CD4-positive, alpha-beta T cell treated with Interleukin-15 for 1 hour (primary cell): ENCODE measurements around the gene DNER.
"Not testable (repeated sequence)": the region's sequence is repeated elsewhere in the genome, so short reads cannot be mapped to it uniquely, and the experiment has no call there.

ENCODE experiments used
- DNase-seq: peaks from one replicate; pipeline ENCODE4 v3.0.0-alpha.2; 2020

Gene DNER

DNA sequence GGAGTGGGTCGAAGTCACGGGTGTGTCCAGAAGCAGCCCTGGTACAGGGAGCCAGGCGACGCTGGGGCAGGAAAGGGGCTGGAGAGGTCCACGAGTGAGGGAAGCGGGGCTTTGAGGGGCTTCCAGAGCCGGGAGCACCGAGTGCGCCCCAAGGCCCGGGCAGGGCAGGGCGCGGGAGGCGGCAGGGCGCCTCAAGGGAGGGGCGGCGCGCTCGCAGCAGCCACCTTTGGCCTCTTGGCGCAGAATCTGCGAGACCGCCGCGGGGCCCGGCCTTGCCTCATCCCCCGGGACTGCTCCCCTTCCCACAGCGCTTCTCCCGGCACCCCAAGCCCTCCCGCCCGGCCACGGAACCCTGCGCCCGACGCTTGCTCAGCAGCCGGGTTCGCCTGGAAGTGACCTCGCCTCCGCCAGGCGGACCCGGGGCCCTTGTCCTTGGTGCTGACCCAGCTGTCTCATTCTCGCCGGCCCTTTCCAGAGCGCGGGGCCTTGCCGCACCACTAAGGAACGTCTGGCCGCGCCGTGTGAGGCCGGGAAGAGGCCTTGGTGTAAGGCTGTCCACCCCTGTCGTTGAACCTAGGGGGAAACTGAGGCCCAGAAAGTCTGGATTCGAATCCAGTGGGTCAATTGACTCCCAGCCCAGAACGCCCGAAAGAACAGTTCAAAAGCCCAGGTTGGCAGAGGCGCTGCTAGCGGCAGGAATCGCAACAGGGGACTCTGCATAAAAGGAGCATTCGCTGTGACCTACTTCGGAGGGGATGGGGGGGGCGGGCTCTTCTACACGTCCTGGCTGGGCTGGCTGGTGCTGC lies 584 bp upstream of the DNER start:
- no peak for DNase-seq

GRCh38 chr2:229713371-229714079 lies 830 bp downstream of the DNER start:
- no peak for DNase-seq

GRCh38 chr2:229712136-229712535 lies 2.2 kb downstream of the DNER start:
- DNase-seq: no peak

DNA sequence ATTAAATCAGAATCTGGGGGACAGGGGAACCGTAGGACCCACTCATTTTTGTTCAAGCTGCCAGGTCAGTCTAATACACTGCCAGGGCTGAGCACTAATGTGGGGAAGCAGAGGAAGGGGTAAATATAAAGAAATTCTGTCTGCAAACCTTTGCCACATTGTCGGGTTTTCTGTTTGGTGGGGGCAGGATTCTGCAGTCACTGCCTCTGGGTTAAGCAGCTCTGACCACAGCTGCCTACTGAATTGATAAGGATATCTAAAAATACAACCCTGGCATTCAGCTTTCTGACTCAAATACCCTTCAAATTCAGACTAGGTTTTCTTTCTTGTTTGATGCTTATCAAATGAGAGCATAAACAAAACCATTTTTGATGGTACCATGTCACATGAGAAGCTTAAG lies 6.0 kb downstream of the DNER start:
- DNase-seq: no peak

GRCh38 chr2:229703909-229704630 lies 10.3 kb downstream of the DNER start:
- DNase-seq: no peak

DNA sequence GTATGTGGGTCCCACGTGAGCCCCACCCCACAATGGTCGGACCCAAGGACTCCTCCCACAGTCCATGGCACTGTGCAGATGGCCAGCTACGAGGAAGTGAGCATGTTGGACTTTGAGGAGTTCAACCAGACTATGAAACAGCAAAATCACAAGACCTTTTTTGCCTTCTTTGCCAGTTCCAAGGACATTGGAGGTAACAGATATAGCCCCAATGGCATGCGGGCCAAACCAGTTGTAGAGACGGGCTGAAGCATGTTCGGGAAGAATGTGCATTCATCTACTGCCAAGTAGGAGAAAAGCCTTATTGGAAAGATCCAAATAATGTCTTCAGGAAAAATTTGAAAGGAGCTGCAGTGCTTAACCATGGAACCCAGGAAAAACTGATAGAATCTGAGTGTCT lies 12.6 kb downstream of the DNER start:
- no peak for DNase-seq

GRCh38 chr2:229701062-229701461 lies 13.3 kb downstream of the DNER start:
- DNase-seq: no peak

DNA sequence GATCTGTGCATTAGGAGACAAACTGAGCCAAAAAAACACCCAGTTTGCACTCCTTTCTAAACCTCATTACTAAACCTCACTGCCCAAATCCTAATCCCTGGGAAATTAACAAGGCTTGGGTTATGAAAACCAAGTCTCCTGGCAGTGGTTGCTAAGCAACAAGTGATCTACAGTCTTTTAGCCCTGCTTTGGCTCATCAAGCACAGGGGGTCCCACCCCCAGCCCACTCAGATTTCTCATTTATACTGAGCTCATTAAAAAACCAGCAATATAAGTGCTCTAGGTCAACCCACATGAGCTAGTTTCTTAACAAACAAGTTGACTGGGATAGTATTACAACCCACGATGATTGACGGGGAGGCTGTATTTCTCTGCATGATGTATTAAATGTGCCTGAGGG lies 18.4 kb downstream of the DNER start:
- DNase-seq: no peak

DNA sequence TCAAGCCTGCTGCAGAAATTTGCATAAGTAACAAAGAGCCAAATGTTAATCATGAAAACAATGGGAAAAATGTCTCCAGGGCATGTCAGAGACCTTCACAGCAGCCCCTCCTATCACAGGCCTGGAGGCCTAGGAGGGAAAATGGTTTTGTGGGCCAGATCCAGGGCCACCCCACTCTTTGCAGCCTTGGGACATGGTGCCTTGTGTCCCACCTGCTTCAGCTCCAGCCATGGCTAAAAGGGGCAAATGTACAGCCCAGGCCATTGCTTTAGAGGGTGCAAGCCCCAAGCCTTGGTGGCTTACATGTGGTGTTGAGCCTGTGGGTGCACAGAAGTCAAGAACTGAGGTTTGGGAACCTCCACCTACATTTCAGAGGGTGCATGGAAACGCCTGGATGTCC lies 20.5 kb downstream of the DNER start:
- DNase-seq: not testable (repeated sequence)

DNA sequence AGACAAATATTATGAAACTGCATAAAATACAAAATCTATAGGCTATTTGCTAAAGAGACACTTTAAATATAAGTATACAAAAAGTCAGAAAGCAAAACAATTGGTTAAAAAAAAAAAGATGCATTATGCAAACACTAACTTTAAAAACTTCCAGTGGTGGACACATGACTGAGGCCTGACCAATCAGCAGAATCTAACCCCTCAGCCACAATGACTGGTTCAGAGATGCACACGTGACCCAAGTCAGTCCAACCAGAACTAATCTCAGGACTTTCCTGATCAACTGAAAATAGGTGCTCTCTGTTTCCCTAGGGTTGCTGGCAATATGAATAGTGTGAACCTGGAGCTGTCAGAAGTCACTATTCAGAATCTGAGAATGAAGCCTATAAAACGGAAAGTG lies 22.7 kb downstream of the DNER start:
- no peak for DNase-seq

GRCh38 chr2:229689307-229689839 lies 25.0 kb downstream of the DNER start:
- no peak for DNase-seq

DNA sequence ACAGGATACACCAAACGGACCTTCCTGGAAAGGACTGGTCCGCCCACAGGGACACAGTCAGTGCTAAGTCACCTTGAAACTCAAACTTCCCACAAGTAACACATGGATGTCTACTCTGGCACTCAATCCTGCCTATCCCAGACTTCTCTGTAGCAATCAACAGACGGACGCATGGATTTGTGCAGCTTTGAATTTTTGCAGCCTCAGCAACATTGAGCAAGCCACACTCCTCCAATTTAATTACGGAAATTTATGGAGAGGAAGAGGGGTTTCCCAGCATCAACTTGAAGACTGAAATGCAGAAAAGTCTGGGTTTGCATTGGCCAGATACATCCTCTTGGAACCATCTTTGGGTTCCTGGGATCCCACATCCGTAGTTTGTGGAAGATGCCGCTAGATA lies 26.2 kb downstream of the DNER start:
- DNase-seq: no peak

DNA sequence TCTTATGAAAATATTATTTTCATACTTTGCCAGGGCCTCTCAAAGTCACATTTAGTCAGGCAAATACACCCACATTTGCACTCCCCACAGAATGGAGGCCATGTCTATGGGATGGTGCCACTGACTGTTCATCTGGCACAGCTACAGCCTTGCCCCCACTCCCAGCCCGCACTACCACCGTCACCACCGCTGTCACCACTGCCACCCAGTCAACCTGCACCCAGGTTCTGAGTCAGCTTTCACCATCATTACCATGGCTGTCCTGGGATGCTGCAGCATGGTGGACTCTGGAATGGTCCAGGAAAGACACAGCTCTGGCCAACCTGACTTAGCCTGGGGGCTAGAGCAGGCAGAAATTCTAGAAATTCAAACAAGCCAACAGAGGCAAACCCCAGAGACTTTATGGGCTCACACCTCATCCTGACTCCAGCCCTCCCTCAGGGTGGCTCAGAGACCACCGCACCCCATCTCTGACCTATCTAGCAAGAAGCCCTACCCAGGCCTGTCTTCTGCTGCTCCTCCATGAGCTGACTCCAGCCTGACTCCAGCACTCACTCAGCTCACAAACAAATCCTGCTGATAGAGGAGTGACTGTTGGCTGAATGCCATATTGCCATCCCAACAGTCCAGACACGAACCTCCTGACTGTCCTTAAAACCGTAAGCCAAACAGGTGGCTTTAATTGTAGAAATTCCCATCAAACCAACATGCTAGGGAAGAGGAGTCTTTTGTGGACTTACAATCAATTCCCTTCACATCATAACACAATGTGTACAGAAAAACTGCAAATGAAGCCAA lies 28.0 kb downstream of the DNER start:
- no peak for DNase-seq

GRCh38 chr2:229684942-229685562 lies 29.3 kb downstream of the DNER start:
- DNase-seq: no peak

DNA sequence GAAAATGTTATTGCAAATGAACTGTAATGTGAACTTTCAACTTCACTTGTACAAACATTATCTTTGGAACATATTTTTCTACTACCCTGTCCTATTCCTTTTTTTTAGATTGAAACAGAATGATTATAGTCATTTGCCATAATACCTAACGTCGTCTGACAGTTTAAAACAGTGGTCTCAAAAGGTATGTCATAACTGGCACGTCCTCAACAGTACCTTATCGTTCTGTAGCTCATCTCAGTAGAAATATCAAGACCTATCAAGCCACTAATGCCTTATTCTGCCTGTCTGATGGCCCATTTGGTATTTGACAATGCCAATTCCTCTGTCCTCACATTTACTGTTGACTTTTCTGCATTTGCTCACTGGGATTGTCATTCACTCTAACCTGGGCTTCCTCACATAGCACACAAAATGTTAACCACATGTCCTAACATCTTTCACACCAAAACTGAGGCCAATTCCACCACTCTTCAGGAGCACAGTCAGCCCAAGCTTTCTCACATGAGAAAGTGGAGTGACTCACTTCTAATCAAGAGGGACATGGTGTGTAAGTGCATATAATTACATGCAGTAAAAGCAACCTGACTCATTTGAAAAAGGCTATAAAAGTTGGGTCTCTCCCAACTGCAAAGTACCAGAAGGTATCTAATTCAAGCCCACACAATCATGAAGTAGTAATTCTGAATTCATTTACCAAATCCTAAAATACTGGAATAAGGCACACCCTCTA lies 34.8 kb downstream of the DNER start:
- no peak for DNase-seq

GRCh38 chr2:229675569-229675968 lies 38.8 kb downstream of the DNER start:
- no peak for DNase-seq

GRCh38 chr2:229674830-229675530 lies 39.4 kb downstream of the DNER start:
- no peak for DNase-seq

DNA sequence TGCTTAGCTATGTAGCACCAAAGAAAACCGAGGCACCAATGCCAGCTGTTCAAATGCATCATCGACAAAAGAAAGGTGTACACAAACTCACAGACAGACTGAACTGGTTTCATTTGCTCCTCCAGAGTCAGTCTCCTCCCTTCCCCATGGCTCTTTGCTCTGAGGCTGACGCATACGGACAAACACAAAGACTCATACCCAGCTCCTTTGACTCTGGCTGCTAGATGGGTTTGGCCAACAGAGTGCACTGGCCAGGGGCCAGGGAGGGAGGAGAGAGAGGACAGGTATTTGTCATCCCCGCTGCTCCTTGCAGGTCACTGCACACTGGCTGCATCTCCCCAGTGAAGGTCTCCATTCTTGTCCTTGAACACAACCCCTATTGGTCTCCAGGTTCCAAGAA lies 40.7 kb downstream of the DNER start:
- no peak for DNase-seq

DNA sequence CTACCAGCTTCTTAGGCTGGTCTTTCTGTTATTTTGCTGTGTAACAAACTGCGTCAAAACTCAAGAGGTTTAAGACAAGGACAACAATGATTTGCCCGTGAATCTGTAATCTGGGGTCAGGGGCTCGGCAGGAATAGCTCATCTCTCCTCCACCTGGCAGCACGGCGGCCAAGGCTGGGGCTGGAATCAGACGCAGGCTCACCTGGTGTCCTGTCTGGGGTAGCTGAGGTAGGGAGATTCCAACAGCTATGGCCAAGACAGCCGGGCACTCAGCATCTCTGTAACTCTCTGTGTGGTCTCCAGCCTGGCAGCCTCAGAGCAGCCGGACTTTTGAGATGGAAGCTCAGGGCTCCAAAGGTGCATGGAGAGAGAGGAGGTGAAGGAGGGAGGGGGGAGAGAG lies 42.3 kb downstream of the DNER start:
- no peak for DNase-seq

GRCh38 chr2:229669841-229670240 lies 44.5 kb downstream of the DNER start:
- no peak for DNase-seq

DNA sequence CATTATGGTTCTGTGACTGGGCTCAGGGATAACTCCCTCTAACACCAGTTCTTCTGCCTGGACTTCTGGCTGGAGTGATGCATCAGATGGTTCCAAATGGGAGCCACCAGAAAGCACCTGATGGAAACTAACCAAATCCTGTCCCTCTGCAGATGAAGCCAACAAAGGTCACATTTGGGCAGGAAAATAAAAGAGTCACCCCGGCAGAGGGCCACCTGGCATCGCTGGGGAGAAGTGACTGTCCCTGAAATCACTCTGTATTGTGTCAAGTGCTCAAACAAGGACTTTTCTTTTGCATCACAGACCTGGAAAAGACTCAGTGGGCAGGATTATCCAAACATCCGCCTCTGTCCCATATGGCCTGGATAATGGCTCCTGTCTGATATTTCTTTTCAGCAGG lies 47.5 kb downstream of the DNER start:
- DNase-seq: no peak
